Pancreas (tissue), 10 donors: ENCODE data around the gene HLA-C. TPM values are rescaled to one million over a fixed set of nuclear protein-coding genes. Genes with fewer than 3 reads are reported as not detected.

ENCODE experiments used
- ATAC-seq, 4 donors: fragments of 200-7000 bp; cut with Tn5 transposase; one replicate each; pipeline versions ENCODE4 v1.8.0 to v1.9.1; 2020; ENCODE audit warnings: mild to moderate bottlenecking in 4 of 4, moderate library complexity in 4 of 4
- DNase-seq, 6 donors: peaks; one replicate each; pipeline ENCODE4 v3.0.0-alpha.2; 2020
- FAIRE-seq: peaks from 2 replicates; lab custom pipeline; 2012; peaks lifted over from hg19 to GRCh38; lab: Jason Lieb, UNC
- H3K27ac ChIP-seq, 4 donors: fragments of 200-600 bp; sonication (generic); 1 replicate in 3 of 4; 2 replicates in 1 of 4; pipeline versions ENCODE4 v1.5.0 to v1.8.0; 2020
- H3K27me3 ChIP-seq, 4 donors: fragments of 200-600 bp; one replicate each; pipeline ENCODE4 v1.8.0; 2021
- H3K36me3 ChIP-seq, 3 donors: fragments of 200-600 bp; sonication (generic) in 1 of 3; one replicate each; pipeline versions ENCODE4 v1.5.0 to v1.8.0; 2020 to 2021
- H3K4me1 ChIP-seq, 3 donors: fragments of 200-600 bp; one replicate each; pipeline ENCODE4 v1.8.0; 2021
- H3K4me3 ChIP-seq, 4 donors: fragments of 200-600 bp; sonication (generic) in 2 of 4; one replicate each; pipeline versions ENCODE4 v1.5.0 to v1.8.0; 2020 to 2021
- H3K9me3 ChIP-seq, 4 donors: fragments of 200-600 bp; one replicate each; pipeline ENCODE4 v1.8.0; 2021
- WGBS, 2 donors: extraction: QIAGEN DNeasy Blood & Tissue Kit; methylation state at CpG; one replicate each; pipeline ENCODE4 v1.1.7; 2013; 5-methylcytosine and 5-hydroxymethylcytosine counted together
- intact Hi-C, 3 donors: fragments of 100-400 bp; cut with DNase I; formaldehyde crosslinking; loops; one replicate each; pipeline versions ENCODE4 v1.11.1 to v1.14.2; 2022
- polyA plus RNA-seq, 2 donors: library from polyadenylated mRNA; stranded (reverse); fragments of 200-250 nt; gene quantifications; one replicate each; pipeline ENCODE4 v1.2.3, GENCODE V29; 2013
- total RNA-seq, 6 donors: library from RNA; stranded (reverse); fragmentation: NEBNext Ultra II Directional in 4 of 6; extraction: Animal tissue kit (Norgen Biotek cat#: 25700) in 4 of 6; gene quantifications; one replicate each; pipeline versions ENCODE4 v1.2.1 to v1.2.4, GENCODE V29; 2021 to 2023
- TF ChIP-seq, protein P1 (sequence below), 4 donors: fragments of 200-600 bp; sonication (generic) in 3 of 4; IDR thresholded peaks; one replicate each; pipeline versions ENCODE4 v1.5.0 to v1.8.0; 2021; ENCODE audit warnings: antibody characterized with exemption in 4 of 4
- donor health status: healthy with polysubstance abuse.
- donor health status: DM: no; HTN: no; CAD: no; lungs with moderate emphysema.
- donor health status: DM: no; HTN: no; CAD: no.
- donor health status: control.
- donor health status: control.
- donor health status: Bipolar disorder and iron deficiency.
- donor health status: DM: yes; HTN: yes; CAD: no.
- donor health status: DM: no; HTN: no; CAD: no.
- donor health status: DM: no; HTN: no; CAD: no.
- donor health status: DM: yes; HTN: yes; CAD: no.

Gene HLA-C
- total and polyA plus RNA-seq, 8 donors = 135 to 297 (median 173) TPM

DNA sequence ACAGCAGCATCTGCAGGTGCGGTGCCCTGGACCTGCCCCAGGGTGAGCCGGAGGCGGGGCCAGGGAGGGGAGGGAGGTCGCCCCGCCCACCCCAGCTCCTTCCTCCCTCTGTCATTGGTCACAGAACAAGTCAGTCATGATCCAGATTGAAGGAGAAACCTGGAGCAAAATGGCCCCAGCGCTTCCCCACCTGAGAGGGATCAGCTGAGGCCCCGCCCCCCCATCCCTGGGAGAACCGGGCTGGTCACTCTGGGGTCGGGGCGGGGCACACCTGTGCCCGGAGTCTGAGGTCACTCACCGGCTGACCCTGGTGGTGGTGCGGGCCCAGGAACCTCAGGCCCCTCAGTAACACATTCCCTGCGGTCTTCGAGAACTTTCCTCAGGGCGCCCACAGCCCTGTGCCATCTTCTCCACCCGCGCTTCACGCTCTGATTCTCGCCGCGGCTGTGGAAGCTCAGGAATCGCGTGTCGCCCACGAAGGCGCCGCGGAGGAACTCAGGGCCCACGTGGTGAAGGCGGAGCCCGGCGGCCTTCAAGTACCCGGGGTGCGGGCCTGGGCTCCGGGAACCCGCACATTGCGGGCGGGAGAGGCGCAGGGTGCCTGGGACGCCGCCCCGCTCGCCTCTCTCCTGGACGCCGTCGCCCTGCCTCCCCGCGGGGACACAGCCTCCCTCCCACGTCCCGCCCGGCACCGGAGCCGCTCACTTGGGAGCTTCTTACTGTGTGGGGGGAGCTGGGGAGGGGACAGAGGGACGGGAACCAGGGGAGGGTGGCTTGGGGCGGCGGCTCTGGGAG lies 36.4 kb upstream of the HLA-C start:
- no peak for FAIRE-seq

DNA sequence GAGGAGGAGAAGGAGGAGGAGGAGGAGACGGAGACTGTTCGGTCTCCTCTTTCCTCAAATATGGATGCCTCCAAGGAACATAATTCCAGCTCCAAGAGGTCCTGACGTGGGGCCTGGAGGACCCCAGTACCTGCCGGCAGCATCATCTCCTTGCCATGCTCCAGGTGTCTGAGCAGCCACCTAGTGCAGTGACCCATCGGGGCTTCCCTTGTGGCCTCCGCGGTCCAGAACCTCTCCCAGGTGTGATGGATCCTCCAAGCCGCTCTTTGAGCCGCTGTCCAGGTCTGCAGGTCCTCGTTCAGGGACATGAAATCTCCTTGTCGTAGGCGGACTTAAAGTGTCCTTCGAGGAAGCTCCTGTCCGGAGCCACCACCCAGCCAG lies 35.8 kb upstream of the HLA-C start:
- ATAC-seq = peak in 2 of 4 donors; percentile 4 to 6
- Histone ChIP-seq H3K4me3 (peak overlapping the region in 2 of 4 donors; percentile 42 to 67), H3K9me3 (no peaks in the 10 kb centered on the region), H3K27me3 (no peaks in the 10 kb centered on the region), H3K4me1 (no peaks in the 10 kb centered on the region), H3K27ac (no peak overlapping the region), H3K36me3 (no peaks in the 10 kb centered on the region)
- DNase-seq = no peak
- intact Hi-C loops = no loop called here
- no peak for FAIRE-seq
- 61 to 65% methylated on average over 14 of the region's 14 CpGs for WGBS, 2 donors
- TF ChIP-seq, protein P1, sequence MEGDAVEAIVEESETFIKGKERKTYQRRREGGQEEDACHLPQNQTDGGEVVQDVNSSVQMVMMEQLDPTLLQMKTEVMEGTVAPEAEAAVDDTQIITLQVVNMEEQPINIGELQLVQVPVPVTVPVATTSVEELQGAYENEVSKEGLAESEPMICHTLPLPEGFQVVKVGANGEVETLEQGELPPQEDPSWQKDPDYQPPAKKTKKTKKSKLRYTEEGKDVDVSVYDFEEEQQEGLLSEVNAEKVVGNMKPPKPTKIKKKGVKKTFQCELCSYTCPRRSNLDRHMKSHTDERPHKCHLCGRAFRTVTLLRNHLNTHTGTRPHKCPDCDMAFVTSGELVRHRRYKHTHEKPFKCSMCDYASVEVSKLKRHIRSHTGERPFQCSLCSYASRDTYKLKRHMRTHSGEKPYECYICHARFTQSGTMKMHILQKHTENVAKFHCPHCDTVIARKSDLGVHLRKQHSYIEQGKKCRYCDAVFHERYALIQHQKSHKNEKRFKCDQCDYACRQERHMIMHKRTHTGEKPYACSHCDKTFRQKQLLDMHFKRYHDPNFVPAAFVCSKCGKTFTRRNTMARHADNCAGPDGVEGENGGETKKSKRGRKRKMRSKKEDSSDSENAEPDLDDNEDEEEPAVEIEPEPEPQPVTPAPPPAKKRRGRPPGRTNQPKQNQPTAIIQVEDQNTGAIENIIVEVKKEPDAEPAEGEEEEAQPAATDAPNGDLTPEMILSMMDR (IDR thresholded peaks at IDR 0.05) = no peak

More for the DNA sequence above, 36.4 kb upstream of the HLA-C start:
- no peaks in the 10 kb centered on the region for H3K27me3 ChIP-seq
- intact Hi-C loops = no loop called here
- peak; percentile 93 to 99 (median 98) for ATAC-seq
- TF ChIP-seq, protein P1 (IDR thresholded peaks at IDR 0.05) = no peak
- H3K27ac ChIP-seq = peak overlapping the region in 2 of 4 donors; percentile 55 to 71
- peak in 5 of 6 donors; percentile 86 to 95 (median 91) for DNase-seq
- no peaks in the 10 kb centered on the region for H3K9me3 ChIP-seq
- H3K36me3 ChIP-seq = no peaks in the 10 kb centered on the region
- H3K4me1 ChIP-seq = no peaks in the 10 kb centered on the region
- peak overlapping the region; percentile 30 to 67 (median 43) for H3K4me3 ChIP-seq
- whole genome bisulfite sequencing, 2 donors = 4 to 11% methylated on average over 14 to 55 of the region's 57 CpGs

DNA sequence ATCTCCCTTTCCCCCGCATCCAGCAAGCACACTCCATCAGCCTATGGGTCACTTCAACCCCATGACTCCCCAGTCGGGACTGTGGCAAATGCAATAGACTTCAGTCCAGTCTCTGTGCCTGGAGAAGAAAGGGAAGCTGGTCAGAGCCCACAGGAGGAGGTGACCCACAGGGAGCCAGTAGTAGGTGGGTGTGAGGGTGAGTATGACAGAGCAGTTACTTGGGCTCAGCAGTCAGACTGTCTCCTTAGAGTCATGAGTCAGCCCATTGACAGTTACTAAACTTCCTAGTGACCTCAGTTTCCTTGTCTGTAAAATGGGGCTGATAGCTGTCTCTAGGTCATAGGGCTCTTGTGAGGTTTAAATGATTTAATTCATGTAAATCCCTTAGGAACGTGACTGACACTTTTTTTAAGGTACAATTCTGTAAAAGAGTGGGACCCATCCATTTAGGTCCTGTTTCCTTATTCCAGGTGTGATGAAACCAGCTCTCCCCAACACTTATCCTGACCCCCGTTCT lies 33.9 kb upstream of the HLA-C start:
- DNase-seq = no peak
- 50 to 53% methylated on average over 4 of the region's 4 CpGs for WGBS, 2 donors
- no peak for ATAC-seq
- FAIRE-seq = no peak
- H3K9me3 ChIP-seq = no peaks in the 10 kb centered on the region
- no peaks in the 10 kb centered on the region for H3K4me1 ChIP-seq
- intact Hi-C loops = no loop called here
- H3K27ac ChIP-seq = no peak overlapping the region
- no peaks in the 10 kb centered on the region for H3K27me3 ChIP-seq
- no peaks in the 10 kb centered on the region for H3K36me3 ChIP-seq
- H3K4me3 ChIP-seq = no peak overlapping the region
- TF ChIP-seq, protein P1 (IDR thresholded peaks at IDR 0.05) = no peak

DNA sequence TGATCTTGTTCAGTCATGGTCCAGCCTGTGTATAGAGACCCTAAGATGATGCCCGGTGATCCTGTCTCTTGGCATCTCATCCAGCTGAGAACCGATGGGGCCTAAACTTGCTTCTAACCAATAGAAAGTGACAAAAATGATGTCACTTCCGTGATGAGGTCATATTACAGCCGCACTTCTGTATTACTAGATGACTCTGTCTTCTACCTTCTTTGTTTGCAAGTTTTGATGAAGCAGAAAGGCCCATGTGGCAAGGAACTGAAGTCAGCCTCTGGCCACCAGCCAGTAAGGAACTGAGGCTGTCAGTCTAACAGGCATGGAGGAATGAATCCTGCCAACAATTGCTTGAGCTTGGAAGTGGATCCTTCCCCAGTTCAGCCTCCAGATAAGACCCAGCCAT lies 32.8 kb upstream of the HLA-C start:
- Histone ChIP-seq H3K4me1 (no peaks in the 10 kb centered on the region), H3K36me3 (no peaks in the 10 kb centered on the region), H3K27me3 (no peaks in the 10 kb centered on the region), H3K9me3 (no peaks in the 10 kb centered on the region), H3K4me3 (no peak overlapping the region), H3K27ac (no peak overlapping the region)
- intact Hi-C loops = no loop called here
- 65 to 78% methylated on average over 4 of the region's 4 CpGs for WGBS, 2 donors
- TF ChIP-seq, protein P1 (IDR thresholded peaks at IDR 0.05) = no peak
- ATAC-seq = no peak
- FAIRE-seq = no peak
- no peak for DNase-seq

DNA sequence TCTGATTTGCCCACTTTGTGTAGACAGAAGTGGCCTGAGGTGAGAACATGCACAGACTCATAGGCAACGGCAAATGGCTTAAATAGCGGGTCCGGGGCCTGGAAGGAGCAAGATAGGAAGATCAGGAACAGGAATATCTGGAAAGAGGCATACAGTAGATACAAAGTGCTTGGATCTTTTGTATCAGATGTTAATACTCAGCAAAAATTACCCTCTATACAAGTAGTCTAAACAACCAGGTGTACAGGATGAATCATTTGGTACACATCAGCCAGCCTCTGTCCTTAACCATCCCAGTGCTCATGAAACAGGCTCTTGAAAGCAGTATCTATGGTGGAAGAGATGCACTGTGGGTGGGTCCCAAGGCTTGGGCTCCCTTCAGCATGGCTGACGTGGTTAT lies 28.9 kb upstream of the HLA-C start:
- H3K4me1 ChIP-seq = no peaks in the 10 kb centered on the region
- no peaks in the 10 kb centered on the region for H3K27me3 ChIP-seq
- H3K9me3 ChIP-seq = no peaks in the 10 kb centered on the region
- WGBS, 2 donors = 21 to 53% methylated on average over 4 of the region's 4 CpGs
- H3K36me3 ChIP-seq = no peaks in the 10 kb centered on the region
- no peak for DNase-seq
- ATAC-seq = no peak
- FAIRE-seq = no peak
- TF ChIP-seq, protein P1 (IDR thresholded peaks at IDR 0.05) = no peak
- H3K4me3 ChIP-seq = no peak overlapping the region
- H3K27ac ChIP-seq = no peak overlapping the region
- intact Hi-C loops = no loop called here
